Ammon's horn (tissue), 1 donor: ENCODE data around the gene GPSM1.
A peak's percentile ranks its signal among the peaks of the same experiment; 100 is the strongest.

ENCODE experiments used
- DNase-seq: peaks from one replicate; pipeline ENCODE4 v3.0.0-alpha.2; 2016; ENCODE audit warnings: low spot score

Gene GPSM1

DNA sequence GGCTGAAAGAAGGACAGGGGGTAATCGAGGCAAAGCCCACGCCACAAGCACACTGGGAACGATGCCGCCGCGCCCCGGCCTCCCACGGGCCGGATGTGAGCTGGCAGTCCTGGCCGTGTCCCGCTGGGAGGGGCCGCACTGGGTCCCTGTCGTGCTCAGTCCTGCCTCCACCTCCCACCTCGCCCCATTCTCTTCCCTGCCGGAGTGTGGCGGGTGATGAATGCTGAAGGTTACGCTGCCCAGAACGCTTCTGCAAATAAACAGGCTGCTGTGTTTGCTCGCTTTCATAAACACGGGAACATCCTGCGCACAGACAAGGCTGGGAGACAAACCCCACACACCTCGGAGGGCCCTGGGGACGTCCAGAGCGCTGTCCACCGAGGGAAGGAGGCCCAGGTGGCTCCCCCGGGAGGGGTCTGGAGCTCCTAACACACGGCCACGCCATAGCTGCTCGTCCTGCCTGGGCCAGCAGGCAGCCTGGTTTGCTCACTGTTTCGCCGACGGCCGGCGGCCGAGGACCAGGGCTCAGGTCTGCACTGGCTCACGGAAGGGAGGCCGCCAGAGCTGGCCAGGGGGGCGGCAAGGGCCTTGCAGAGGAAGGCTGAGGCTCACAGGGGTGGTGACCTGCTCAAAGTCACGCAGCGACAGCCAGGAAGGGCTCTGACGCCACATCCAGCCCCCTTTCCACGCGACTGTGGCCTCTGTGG lies 33.9 kb downstream of the GPSM1 start:
- DNase-seq = no peak

DNA sequence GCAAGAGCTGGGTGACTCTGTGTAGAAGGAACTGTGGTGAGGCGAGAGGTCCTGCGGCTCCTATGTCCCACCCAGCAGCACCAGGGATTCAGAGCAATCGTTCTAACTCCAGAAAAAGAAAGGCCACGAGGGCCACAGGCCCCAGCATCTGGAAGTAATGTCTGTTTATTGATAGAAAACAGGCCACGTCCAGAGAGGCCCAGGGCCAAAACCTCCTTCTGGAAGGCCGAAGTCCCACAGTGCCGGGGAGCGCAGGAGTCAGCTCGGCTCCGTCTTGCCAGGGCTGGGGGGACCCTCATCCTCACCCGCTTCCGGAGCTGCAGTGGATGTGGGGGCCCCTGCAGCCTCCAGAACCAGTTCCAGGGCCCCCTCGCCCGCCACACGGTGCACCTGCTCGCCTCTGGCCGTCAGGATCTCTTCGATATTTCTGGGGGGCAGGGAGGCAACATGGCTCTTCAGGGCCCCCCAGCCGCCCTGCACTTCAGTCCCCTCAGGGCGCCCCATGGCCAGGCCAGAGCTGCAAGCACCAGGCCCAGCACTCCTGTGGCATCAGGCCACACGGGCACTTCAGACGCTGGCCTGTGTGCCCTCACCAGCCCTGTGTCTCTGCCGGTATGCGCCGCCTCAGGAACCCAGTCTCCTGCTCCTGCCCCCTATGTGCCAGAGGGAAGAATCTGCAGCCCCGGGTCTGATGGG lies 34.6 kb downstream of the GPSM1 start:
- DNase-seq = no peak

DNA sequence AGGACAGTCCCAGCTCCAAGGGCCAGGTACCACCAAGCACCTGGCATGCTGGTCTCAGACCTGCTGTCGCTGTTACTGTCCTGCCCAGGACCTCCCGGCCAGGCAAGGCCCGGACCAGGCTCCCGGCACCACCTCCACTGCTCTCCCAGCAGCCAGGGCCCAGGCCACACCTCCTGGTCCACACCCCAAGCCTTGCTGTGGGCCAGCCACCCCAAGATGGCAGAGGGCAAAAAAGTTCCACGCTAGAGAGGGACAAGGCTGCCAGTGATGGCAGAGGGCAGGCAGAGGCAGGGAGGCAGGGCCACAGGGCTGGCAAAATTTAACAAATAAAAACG lies 35.1 kb downstream of the GPSM1 start:
- no peak for DNase-seq

DNA sequence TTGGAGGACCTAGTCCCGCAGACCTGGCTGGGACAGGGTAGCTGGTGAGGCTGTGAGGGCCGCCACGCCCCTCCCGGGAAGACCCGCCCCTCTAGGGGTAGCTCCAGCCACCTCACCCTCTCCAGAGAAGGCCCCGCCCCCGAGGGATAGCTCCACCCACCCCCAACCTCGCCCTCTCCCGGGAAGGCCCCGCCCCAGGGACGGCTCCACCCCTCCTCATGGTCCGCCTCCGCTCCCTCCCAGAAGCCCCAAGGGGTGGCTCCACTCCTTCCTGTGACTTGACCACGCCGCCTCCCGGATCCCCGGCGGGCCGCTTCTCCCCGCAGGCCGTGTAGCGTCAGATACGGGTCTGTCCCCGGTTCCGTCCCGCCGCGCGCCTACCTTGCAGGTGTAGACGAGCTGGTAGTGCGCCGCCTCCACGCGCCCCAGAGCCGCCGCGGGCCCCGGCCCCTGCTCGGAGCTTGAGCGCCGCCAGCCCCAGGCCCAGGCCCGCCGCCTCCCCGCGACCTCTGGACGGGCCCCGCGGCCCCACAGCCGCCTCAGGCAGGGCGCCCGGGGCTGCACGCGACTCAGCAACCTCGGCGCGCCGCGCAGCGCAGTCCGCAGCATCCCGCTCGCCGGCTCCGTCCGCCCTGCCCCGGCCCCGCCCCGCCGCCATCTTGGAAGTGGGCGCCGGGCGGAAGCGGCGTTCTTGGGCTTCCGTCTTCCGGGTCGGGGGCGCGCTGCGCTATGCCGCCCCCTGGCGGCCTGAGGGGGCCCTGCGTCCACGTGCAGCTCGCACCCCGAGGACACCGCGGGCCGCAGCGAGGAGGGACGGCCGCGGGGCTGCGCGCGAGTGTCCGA lies 36.0 kb downstream of the GPSM1 start, which contains the start of gene DNLZ:
TSS of gene DNLZ (minus strand) at position 639 of the 843 bp plus-strand sequence. CDS start at position 609, 30 bp downstream.
- DNase-seq = peak; percentile 96

DNA sequence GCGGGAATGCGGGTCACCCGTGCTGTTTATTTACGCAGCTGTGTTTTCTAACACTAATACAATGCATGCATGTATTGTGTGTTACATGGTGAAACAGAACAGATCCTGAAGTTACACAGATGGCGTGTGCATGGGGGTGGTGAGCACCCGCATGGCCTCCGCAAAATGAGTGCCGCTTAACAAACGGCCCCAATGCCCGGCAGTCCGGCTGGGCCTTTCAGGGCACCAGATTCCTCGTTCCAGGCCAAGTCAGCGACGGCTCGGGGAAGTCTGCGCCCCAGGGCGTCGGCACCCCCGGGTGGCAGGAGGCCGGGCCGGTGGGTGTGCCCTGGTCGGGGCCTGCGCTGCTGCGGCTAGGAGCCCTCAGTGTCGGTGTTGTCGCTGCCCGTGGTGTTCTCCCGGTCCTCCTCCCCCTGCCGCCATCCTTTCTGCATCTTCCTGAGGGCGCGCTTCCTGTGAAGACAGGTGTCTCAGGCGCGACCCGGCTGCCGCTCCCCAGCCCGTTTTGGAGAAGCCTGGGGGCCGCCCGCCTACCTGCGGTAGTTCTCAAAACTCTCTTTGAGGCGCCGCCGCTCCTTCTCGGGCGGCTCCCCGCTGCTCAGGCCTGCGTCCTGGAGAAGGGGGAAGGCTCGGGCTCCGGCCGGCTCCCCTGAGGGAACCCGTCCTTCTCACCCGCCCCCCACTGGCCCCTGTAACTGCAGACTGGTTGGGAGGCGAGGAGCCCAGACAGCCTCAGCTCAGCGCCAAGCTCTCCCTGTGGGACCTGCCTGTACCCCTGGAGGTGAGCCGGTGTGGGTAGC lies 36.8 kb downstream of the GPSM1 start:
- no peak for DNase-seq

DNA sequence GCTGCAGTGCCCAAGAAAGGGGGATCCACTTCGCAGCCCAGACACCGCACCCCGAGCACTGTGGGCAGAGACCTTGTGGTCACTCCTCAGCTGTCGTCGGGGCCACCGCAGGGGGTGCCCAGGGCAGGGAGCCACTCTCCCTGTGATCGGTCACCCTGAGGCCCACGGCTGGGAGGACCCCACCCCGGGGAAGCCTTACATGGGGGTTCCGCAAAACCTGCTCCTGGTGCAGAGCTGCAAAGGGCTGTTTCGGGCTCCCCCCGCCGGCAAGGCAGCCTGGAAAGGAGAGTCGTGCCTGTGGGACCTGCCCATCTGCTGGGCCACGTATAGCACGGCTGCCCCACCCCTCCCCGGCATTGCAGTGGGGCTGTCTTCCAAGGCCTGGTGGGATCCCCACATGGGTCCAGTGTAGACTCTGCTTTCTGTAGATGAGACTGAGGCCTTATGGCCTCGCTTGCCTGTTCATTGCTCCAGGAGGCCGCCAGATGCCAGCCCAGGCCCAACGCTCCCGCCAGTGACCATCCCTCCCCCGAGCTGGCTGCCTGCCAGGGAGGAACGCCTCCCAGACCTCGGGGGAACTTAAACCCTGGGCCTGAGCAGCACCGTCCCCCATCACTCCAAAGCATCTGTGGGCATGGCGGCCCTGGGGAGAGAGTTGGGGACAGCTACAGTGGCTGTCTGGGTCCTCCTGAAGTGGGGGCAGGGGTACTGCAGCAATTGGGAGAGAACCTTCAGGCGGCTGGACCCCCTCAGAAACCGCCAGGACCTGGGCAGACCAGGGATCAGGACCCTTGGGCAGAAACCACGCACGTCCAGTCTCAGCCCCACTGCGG lies 37.8 kb downstream of the GPSM1 start:
- no peak for DNase-seq

DNA sequence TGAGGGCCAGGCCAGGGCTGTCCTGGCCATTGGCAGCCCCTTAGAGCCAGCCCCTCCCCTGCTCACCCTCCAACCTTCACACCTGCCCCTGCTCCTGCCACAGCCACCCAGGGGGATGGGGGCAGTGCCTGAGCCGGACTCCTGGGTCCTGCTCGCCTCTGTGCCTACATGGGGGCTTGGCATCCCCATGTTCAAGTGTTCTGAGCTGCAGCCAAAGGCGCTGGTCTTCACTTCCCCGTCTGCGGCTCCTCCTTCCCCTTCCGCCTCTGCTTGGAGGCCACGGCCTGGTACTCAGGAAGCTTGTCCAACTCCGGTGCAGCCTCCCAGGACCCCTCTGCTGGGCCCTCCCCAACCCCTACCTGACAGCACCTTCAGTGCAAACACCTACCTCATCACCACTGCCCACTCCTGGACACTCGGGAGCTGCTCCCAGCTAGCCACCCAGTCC lies 38.5 kb downstream of the GPSM1 start:
- DNase-seq = no peak

DNA sequence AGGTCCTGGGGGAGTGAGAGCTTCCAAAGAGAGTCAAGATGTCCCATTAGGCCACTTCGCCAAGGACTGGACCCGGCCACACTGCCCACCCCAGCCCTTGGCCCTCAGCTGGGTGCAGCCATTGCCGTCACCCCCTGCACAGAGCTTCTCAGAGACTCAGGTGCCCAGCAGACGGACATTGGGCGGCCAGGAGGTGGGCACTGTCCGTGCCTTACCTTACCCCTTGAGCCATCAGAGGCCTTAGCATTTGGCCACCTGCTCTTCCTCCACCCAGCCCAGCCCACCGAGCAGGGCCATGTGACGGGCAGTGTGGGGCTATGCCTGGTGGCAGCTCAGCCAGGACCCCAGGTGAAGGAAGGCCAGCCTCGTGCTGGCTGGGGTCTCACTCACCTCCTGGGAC lies 39.5 kb downstream of the GPSM1 start:
- no peak for DNase-seq

DNA sequence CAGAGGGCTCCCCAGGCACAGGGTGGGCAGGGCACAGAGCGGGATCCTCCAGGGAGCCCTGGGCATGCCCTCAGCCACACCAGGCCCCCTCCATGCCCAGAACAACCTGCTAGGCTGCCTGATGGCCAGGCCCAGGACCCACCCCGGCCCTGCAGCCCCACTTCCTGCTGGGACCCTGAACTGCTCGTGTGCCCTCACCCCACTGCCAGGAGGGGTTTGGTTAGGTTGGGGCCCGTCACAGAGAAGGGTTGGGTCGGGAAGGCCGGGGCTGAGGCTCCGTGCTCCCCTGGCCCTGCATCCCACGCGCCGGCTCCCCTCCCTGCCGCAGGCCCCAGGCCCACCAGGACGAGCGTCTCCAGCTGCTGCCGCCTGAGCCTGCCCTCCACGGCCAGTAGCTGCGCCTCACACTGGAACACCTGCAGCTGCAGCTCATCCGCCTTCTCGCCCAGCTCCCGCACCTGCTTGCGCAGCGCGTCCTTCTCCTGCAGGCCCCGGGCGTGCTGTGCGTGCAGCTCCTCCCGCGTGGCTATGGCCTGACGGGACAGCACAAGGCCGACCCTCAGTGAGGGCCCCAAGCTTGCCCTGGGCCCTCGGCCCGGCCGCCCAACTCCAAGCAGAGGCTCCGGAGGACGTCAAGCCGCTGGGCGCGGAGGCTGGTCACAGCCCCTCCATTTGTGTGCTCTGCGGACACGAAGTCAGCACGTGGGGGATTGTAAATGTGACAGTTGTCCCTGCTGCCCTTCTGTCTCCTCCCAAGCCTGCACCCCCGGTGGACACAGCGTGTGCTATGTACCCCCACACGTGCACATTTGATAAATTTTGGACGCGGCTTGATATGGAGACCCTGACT lies 40.2 kb downstream of the GPSM1 start:
- DNase-seq = no peak

DNA sequence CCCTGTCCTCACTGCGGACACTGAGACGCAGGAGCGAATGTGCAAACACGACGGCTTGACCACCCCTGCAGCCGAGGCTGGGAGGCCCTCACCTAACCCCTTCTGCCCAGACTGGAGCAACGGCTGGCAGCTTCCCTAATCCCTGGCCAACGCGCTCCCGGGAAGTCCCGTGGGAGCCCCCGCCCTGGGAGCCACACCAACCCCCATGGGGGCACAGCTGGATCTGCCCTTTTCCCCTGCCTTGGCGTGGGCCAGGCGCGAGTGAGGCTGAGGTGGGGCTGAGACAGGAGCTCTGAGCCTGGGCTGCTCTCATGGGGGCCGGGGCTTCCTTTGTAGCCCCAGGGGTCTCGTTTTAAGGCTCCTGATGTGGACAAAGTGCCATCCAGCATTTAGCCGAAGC lies 40.9 kb downstream of the GPSM1 start:
- DNase-seq = no peak

DNA sequence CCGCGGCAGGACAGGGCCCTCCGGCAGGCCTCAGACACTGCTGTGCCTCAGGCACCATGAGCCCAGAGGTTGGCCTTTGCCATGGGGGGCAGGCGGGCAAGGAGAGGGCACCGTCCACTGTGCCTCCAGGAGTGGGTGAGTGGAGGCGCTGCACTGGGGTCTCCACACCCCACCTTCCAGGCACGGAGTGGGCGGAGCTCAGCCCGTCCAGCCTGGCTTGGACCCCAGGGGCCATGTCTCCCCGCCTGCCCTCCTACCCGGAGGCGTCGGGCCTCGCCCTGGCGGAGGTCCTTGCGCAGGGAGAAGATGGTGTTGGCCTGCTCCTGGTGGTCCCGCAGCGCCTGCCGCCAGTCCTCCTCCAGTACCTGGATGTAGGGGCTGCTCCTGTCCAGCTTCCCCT lies 42.7 kb downstream of the GPSM1 start:
- no peak for DNase-seq

DNA sequence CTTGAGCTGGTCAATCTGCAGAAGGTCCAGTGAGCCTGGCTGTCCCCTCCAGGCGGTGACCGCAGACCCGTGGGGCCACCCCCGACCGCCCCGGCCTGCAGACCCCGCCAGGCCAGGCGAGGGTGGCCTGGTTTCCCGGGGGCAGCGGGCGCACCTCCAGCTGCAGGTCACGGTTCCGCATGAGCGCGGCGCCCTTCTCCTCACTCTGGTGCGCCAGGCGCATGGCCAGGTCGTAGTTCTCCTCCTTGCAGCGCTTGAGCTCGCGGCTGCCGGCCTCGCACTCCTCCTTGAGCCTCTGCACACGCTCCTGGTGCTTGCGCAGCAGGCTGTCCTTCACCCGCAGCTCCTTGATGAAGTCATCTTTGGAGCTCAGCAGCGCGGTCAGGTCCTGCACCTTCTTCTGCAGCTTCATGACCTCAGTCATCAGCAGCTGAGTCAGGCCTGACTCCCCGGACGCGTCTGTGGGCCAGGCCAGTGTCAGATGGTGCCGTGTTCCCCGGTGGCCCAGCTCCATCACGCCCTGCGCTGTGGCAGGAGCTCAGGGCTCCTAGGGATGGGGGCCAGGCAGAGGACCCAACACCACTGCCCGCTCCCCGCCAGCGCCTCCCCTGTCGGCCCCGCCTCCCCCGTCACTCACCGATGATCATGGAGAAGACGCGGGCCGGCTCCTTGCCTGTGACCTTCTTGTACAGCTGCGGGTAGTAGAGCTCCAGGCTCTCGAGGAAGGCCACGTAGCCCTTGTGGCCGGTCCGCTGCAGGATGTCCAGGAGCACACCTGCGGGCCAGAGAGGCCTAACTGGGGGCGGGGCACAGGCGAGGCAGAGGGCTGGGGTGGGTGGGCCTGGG lies 43.6 kb downstream of the GPSM1 start:
- no peak for DNase-seq

DNA sequence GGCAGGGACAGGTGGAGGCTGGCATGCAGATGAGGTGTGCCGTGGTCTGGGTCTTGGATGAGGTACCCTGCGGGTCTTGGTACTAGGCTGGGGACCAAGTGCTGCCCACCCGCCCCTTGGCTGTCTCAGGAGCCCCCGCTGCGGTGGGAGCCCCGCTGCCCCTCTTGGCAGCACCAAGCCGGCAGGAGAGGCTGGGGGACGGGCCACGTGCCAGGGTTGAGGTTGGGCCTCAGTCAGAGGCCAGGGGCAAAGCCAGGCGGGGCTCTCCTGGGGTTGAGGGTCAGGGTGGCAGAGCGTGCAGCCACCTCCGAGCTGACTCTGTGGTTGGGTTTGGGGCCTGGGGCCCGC lies 44.2 kb downstream of the GPSM1 start:
- no peak for DNase-seq

DNA sequence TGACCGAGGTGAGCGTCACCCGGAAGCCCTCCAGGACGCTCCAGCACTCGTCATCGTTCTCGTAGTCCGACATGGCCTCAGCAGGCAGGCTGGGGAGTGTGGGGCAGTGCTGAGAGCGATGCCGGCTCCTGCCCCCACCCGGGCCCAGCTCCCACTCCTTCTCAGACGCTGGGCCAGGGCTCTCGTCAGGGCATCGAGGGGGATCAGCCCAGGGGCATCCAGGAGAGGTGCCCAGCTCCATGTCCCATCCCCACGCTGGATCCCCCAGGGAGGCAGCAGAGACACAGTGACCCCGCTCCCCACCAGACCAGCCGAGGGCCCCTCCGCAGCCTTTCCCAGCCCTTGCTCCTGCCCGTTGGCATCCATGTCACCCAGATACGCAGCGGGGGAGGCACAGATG lies 44.7 kb downstream of the GPSM1 start:
- DNase-seq = no peak

DNA sequence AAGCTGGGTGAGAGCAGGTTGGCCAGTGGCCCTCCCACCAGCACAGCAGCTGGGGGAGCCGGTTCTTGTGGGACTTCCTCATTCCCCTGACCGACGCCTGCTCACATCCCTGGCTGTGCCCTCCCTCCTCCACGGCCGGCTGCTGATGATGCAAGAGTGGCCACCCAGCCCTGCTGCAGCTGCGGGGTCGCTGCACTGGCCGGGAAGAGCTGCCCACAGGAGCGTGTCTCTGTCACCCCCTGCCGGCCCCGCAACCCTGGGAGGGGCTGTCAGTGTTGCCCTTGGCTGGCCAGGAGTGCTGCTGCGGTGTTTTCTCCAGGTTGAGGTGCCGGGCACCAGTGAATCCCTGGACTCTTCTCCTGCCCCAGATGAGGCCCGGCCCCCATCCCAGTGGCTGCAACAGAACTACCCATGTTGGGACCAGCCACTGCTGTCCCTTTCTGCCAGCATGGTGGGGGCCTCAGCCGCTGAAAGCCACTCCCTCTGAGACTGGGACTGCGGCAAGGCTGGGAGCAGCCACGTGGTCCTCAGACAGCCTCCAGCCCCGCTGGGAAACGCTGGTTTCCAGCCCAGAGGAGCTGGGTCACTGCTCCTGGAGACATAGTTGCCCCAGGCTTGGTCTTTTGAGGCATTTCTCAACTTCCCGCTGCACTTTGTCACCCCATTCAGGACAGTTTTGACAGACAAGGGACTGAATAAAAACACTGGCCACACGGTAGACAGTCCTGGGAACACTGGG lies 45.4 kb downstream of the GPSM1 start:
- DNase-seq = peak; percentile 71

DNA sequence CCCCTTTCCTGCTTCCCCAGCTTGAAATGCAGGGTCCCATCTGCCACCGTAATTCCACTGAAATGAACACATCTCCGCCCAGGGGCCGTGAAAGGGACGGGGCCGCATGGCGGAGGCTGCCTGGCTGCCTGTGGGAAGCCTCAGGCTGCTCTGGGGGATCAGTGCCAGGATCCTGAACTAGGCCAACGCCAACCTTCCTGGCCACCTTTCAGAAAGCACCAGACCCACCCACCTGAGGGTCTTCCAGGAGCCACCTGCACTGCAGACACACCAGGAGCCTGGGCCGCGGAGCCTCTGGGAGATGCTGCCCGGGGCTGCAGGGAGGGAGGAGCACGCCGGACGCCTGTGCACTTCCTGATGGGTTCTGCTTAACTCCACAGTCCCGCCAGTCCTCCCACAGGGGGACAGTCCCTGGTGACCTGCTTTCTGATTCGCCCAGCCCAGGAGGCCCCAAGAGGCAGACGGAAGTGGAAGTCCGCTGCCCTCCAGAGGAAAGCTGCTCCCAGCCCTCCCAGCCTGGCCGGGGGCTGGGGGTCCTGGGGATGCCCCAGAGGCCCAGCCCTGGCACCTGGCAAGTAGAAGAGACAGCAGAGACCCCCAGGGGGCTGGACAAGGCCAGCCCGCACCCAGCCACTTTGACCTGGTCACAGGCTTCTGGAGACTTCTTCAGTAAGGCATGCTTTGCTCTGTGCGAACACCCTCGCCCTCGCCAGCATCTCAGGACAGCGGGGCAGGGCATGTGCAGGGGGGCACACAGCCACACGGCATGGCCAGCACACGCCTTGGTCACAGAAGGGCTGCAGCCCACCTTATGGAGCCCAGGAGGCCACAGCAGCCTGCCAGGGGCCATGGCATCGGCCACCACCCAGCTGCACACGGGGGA lies 46.2 kb downstream of the GPSM1 start, which contains the start of gene CARD9:
TSS of gene CARD9 (minus strand) at position 370 of the 883 bp plus-strand sequence. CDS start 1,591 bp downstream, outside the sequence.
- peak; percentile 71 for DNase-seq

DNA sequence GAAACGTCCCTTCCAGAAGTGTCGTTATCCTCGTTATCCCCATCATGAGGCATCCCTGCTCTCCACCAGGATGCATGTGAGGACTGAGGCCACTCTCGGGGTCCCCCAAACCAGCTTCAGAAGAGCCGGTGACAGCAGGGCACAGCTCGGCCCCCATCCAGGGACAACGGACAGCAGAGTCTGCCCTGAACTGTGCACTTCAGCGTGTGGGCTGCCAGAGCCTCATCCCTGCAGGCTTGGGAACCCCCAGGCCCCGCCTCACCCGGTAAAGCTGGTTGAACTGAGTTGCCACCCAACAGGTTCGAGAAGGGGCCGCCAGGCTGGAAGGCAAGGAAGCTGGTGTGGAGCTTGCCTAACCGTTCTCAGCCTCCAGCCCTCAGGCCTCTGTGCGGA lies 46.8 kb downstream of the GPSM1 start:
- no peak for DNase-seq
